H1 (cell line): Measurements from ENCODE around the gene GDPGP1. TPM values are rescaled to one million over a fixed set of nuclear protein-coding genes. Genes with fewer than 3 reads are reported as not detected.

Experiments used
- YY1 ChIP-seq: IDR thresholded peaks from 2 replicates; pipeline ENCODE4 v1.6.1; 2011; ENCODE audit warnings: low read depth, mild to moderate bottlenecking, low read length
- polyA plus RNA-seq, 7 experiments: library from polyadenylated mRNA; depleted of rRNA in 3 of 7; stranded (reverse) in 5 of 7; unstranded in 2 of 7; fragments of >200 nt in 5 of 7; fragments of 200-250 nt in 2 of 7; gene quantifications; 1 replicate in 5 of 7; 2 replicates in 1 of 7; 4 replicates in 1 of 7; pipeline versions ENCODE4 v1.2.1 to v1.2.3, GENCODE V29; 2011 to 2013; ENCODE audit warnings: missing spikeins in 2 of 7, mixed read lengths in 2 of 7
- total RNA-seq: library from RNA; stranded (reverse); fragmentation: NEBNext Ultra II Directional; extraction: Animal tissue kit (Norgen Biotek cat#: 25700); gene quantifications from 2 replicates; pipeline ENCODE4 v1.2.1, GENCODE V29; 2021

Gene GDPGP1
- total and polyA plus RNA-seq, 2 of the 8 experiments (the other 6 are each of a cell fraction or from before 2014, with no cell fraction given) = 1.8 to 5.6 TPM

DNA sequence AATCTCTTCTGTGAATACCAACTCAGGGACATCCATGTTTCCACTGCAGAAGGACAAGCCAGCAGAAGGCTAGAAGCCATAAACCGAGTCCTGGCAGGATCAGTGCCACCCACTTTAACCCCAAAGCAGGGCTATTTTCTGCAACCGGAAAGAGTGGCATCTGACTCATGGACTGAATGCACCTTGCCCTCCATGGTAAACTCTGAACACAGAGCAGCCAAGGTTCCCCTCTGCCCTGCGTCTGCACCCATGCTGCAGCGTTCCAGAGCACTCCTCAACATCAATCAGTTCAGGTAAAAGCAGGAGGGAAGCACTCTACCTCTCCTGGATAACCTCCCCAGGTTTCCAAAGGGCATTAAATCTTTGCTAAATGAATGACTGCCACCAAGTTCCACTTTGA is 30.7 kb downstream of the GDPGP1 start (continued):
- TF ChIP-seq YY1 = no peak
